Natural killer cell (primary cell): ENCODE measurements around the gene DNAJC5. TPM values are rescaled to one million over a fixed set of nuclear protein-coding genes. Genes with fewer than 3 reads are reported as not detected.

ENCODE experiments used
- ATAC-seq, 3 donors: fragments of 150-1000 bp in 2 of 3; fragments of 200-7000 bp in 1 of 3; cut with Tn5 transposase; 1 replicate in 1 of 3; 2 replicates in 2 of 3; pipeline ENCODE4 v1.10.0; 2021; ENCODE audit warnings: mild to moderate bottlenecking in 2 of 3, moderate library complexity in 2 of 3
- DNase-seq, 2 donors: peaks; one replicate each; pipeline versions ENCODE4 v3.0.0 to v3.0.0-alpha.2; 2013 to 2021; ENCODE audit warnings: mixed read lengths in 1 of 2
- H3K27ac ChIP-seq: one replicate; pipeline ENCODE4 v1.5.1; 2013; ENCODE audit warnings: mild to moderate bottlenecking, low read length
- H3K27me3 ChIP-seq: one replicate; pipeline ENCODE4 v1.6.1; 2013; ENCODE audit warnings: low read length; ENCODE audit not compliant: control insufficient read depth, insufficient read depth
- H3K36me3 ChIP-seq: one replicate; pipeline ENCODE4 v1.6.1; 2013; ENCODE audit warnings: low read length; ENCODE audit not compliant: control insufficient read depth, insufficient read depth
- H3K4me1 ChIP-seq: one replicate; pipeline ENCODE4 v1.6.1; 2013; ENCODE audit warnings: low read length; ENCODE audit not compliant: control insufficient read depth, insufficient read depth
- H3K4me3 ChIP-seq: one replicate; pipeline ENCODE4 v1.5.1; 2013; ENCODE audit warnings: low read length
- H3K9me3 ChIP-seq: one replicate; pipeline ENCODE4 v1.6.1; 2013; ENCODE audit warnings: low read length; ENCODE audit not compliant: control insufficient read depth, insufficient read depth
- H3K27ac Mint-ChIP-seq, 2 donors: one replicate each; pipeline ENCODE4 v1.8.0; 2022; ENCODE audit warnings: mild to moderate bottlenecking in 2 of 2, mixed read lengths in 2 of 2, moderate library complexity in 1 of 2
- H3K27me3 Mint-ChIP-seq, 2 donors: one replicate each; pipeline ENCODE4 v1.8.0; 2022; ENCODE audit warnings: low read depth in 2 of 2, mixed read lengths in 2 of 2
- H3K36me3 Mint-ChIP-seq: one replicate; pipeline ENCODE4 v1.8.0; 2022; ENCODE audit warnings: mixed read lengths
- H3K4me1 Mint-ChIP-seq, 2 donors: one replicate each; pipeline ENCODE4 v1.8.0; 2022; ENCODE audit warnings: mixed read lengths in 2 of 2
- H3K4me3 Mint-ChIP-seq: one replicate; pipeline ENCODE4 v1.8.0; 2022; ENCODE audit warnings: mild to moderate bottlenecking, moderate library complexity, mixed read lengths
- H3K9me3 Mint-ChIP-seq, 2 donors: one replicate each; pipeline ENCODE4 v1.8.0; 2022; ENCODE audit warnings: mixed read lengths in 2 of 2
- WGBS: methylation state at CpG from one replicate; pipeline ENCODE4 v1.1.7; 2013; ENCODE audit warnings: missing lambda C conversion rate; ENCODE audit not compliant: insufficient coverage; 5-methylcytosine and 5-hydroxymethylcytosine counted together
- intact Hi-C: fragments of 100-400 bp; cut with micrococcal nuclease; formaldehyde crosslinking; loops from one replicate; pipeline ENCODE4 v1.14.2; 2022
- total RNA-seq, 4 donors: library from RNA; stranded (reverse); fragments of 120-200 nt in 1 of 4; gene quantifications; one replicate each; pipeline versions ENCODE4 v1.2.3 to v1.2.4, GENCODE V29; 2013 to 2022
- TF ChIP-seq, protein P1 (sequence below): fragments of 200-600 bp; IDR thresholded peaks from one replicate; pipeline ENCODE4 v1.8.0; 2022; ENCODE audit warnings: antibody characterized with exemption

Gene DNAJC5
- total RNA-seq, 3 donors from 2014 or later (not counting 1 experiment from before 2014, with no cell fraction given) = 27.5 to 45.1 (median 42.8) TPM

DNA sequence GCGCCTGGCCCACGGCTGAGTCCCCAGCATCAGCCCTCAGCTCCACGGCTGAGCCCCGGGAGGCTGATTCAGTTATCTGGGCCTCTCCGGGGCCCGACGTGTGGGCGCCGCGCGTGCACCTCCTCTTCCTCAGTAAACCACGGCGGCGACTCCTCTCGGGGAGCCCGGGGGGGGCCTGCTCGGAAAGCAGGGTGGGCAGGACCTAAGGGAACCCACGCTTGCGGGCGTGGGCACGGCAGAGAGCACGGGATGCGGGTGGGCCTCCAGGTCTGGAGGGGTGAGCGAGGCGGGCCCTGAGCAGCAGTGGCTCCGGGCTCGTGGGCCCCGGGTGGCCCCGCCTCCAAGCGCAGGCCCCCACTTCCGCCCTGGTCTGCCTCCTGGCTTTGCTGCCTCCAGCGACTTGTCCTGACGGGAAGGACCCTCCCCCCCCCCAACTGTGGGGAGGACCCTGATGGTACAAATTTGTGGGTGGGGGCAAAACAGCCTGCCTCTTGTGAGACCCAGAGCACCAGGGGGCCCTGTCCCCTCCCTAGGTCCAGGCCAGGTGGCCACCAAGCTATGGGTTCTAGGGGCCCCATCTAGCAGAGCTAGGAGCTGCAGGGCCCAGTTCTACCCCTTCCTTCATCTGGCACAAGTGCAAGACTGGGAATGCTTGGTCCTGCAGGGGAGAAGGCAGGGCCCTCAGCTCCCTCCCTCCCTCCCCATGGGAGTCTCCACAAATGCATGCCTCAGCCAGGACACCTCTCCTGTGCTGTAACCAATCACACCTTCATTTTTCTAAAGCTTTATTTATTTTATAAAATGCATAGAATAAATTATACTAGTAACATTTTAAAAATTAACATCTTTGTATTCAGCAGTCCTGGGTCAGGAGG, 44.4 kb downstream of the DNAJC5 start:
- H3K36me3 Mint-ChIP-seq = no peaks in the 10 kb centered on the region
- WGBS = 74% methylated on average over 28 of the region's 33 CpGs
- no peak for DNase-seq

DNA sequence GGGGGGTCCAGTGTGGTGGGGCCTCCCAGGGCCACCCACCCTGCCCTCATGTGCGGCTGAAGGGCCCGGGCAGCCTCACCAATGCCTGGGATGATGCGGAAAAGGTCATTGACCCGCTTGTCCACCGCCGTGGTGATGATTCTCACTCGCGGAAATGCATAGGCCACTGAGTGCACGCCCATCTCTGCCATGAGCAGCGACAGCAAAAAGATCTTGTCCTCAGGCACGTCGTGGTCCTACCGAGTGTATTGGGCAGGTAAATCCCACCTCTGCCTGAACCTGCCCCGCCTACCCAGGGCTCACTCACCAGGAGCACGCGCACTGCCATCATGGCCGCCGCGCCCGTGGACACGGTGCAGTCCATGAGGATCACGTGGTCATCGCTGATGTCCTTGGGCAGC, 45.1 kb downstream of the DNAJC5 start:
- Mint-ChIP-seq H3K27me3 (no peaks in the 10 kb centered on the region), H3K27ac (no peak overlapping the region), H3K4me3 (no peak overlapping the region), H3K9me3 (no peaks in the 10 kb centered on the region), H3K4me1 (peaks cover 7 to 16% of the 10 kb centered on the region in 2 donors), H3K36me3 (no peaks in the 10 kb centered on the region)
- WGBS = 97% methylated on average over 23 of the region's 23 CpGs
- TF ChIP-seq, protein P1, sequence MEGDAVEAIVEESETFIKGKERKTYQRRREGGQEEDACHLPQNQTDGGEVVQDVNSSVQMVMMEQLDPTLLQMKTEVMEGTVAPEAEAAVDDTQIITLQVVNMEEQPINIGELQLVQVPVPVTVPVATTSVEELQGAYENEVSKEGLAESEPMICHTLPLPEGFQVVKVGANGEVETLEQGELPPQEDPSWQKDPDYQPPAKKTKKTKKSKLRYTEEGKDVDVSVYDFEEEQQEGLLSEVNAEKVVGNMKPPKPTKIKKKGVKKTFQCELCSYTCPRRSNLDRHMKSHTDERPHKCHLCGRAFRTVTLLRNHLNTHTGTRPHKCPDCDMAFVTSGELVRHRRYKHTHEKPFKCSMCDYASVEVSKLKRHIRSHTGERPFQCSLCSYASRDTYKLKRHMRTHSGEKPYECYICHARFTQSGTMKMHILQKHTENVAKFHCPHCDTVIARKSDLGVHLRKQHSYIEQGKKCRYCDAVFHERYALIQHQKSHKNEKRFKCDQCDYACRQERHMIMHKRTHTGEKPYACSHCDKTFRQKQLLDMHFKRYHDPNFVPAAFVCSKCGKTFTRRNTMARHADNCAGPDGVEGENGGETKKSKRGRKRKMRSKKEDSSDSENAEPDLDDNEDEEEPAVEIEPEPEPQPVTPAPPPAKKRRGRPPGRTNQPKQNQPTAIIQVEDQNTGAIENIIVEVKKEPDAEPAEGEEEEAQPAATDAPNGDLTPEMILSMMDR = no peak
- Histone ChIP-seq H3K9me3 (no peaks in the 10 kb centered on the region), H3K36me3 (peaks cover 44% of the 10 kb centered on the region), H3K4me3 (no peak overlapping the region), H3K4me1 (peaks cover 32% of the 10 kb centered on the region), H3K27ac (no peak overlapping the region), H3K27me3 (no peaks in the 10 kb centered on the region)
- ATAC-seq (no peak), DNase-seq (no peak)
- intact Hi-C loops = no loop called here

More for the DNA sequence above, 44.4 kb downstream of the DNAJC5 start:
- Mint-ChIP-seq H3K27me3 (no peaks in the 10 kb centered on the region), H3K9me3 (no peaks in the 10 kb centered on the region), H3K4me3 (no peak overlapping the region), H3K4me1 (peaks cover 12 to 16% of the 10 kb centered on the region in 2 donors), H3K27ac (no peak overlapping the region)
- intact Hi-C loops = no loop called here
- ATAC-seq = no peak
- H3K27me3 ChIP-seq = no peaks in the 10 kb centered on the region
- H3K4me1 ChIP-seq = peaks cover 32% of the 10 kb centered on the region
- TF ChIP-seq, protein P1 = no peak
- H3K27ac ChIP-seq = no peak overlapping the region
- peaks cover 43% of the 10 kb centered on the region for H3K36me3 ChIP-seq
- H3K4me3 ChIP-seq = no peak overlapping the region
- no peaks in the 10 kb centered on the region for H3K9me3 ChIP-seq

DNA sequence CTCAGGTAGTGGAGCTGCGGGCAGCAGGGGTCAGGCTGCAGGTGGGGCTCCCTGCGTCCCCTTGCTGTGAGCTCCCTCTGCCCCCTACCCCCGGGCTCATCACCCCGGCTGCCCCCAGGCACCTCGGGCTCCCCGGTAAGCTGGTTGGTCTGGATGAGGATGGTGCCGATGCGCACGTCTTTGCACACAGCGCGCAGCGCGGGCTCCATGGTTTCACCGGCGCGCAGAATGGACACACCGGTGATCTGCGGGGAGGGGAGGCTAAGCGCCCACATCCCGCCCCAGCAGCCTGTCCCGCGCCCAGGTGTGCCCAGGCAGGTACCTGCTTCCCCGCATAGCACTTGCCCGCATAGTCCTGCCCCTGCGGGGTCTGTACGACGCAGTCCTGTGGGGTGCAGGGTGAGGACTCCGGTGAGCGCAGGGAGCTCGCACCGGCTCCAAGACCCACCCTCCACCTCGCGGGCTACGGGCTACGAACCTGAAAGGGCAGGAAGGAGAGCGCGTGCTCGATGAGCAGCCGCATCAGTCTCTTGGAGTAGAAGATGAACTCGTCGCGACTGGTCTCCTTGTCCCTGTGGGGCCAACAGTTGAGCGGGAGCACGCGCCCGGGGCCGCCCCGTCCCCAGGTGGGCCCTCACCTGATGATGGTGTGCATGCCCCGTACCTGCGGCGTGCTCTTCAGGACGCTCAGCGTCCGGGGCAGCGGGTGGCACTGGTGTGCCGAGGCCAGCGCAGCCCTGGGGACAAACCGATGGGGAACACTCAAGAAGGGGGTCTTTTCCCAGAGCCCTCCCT, 45.7 kb downstream of the DNAJC5 start:
- ATAC-seq = no peak
- peak overlapping the region; percentile 55 for H3K4me3 Mint-ChIP-seq
- no peak overlapping the region for H3K27ac ChIP-seq

More for the DNA sequence above, 45.7 kb downstream of the DNAJC5 start:
- no peaks in the 10 kb centered on the region for H3K27me3 ChIP-seq
- WGBS = 97% methylated on average over 58 of the region's 58 CpGs
- Mint-ChIP-seq H3K27me3 (no peaks in the 10 kb centered on the region), H3K9me3 (no peaks in the 10 kb centered on the region), H3K27ac (peak overlapping the region; percentile 74 to 78), H3K4me1 (peaks cover 7 to 16% of the 10 kb centered on the region in 2 donors), H3K36me3 (no peaks in the 10 kb centered on the region)
- TF ChIP-seq, protein P1 = no peak
- no peak for DNase-seq
- peaks cover 32% of the 10 kb centered on the region for H3K4me1 ChIP-seq
- H3K4me3 ChIP-seq = no peak overlapping the region
- intact Hi-C loops = no loop called here
- H3K9me3 ChIP-seq = no peaks in the 10 kb centered on the region
- peaks cover 44% of the 10 kb centered on the region for H3K36me3 ChIP-seq
